Osteoblast (primary cell): ENCODE measurements around the gene GNAI3. TPM values are rescaled to one million over a fixed set of nuclear protein-coding genes. Genes with fewer than 3 reads are reported as not detected.

Experiments
- DNase-seq: peaks from one replicate; pipeline ENCODE4 v3.0.0; 2011; ENCODE audit warnings: low spot score, mixed read lengths; ENCODE audit not compliant: insufficient read length; ENCODE audit errors: missing footprints
- H2AFZ ChIP-seq: 2 replicates; pipeline ENCODE4 v1.6.0; 2011; ENCODE audit warnings: mild to moderate bottlenecking, low read length
- H3K27ac ChIP-seq: 2 replicates; pipeline ENCODE4 v1.5.1; 2011; ENCODE audit warnings: mild to moderate bottlenecking, low read depth, low read length, moderate library complexity
- H3K27me3 ChIP-seq: 2 replicates; pipeline ENCODE4 v1.6.0; 2012; ENCODE audit warnings: mild to moderate bottlenecking, control low read depth, inconsistent platforms, low read length, moderate library complexity; ENCODE audit not compliant: insufficient read depth
- H3K36me3 ChIP-seq: 2 replicates; pipeline ENCODE4 v1.5.1; 2011; ENCODE audit warnings: mild to moderate bottlenecking, low read length, control low read depth, moderate library complexity; ENCODE audit not compliant: insufficient read depth
- H3K4me1 ChIP-seq: 2 replicates; pipeline ENCODE4 v1.5.1; 2011; ENCODE audit warnings: mild to moderate bottlenecking, low read length, control low read depth, moderate library complexity; ENCODE audit not compliant: insufficient read depth
- H3K4me2 ChIP-seq: 2 replicates; pipeline ENCODE4 v1.6.0; 2011; ENCODE audit warnings: mild to moderate bottlenecking, low read length; ENCODE audit not compliant: insufficient read depth
- H3K4me3 ChIP-seq: fragments of 200-600 bp; sonication (generic); 3 replicates; pipeline ENCODE4 v1.5.1; 2012; ENCODE audit warnings: mild to moderate bottlenecking, low read length, inconsistent platforms; ENCODE audit not compliant: insufficient read depth
- H3K79me2 ChIP-seq: 2 replicates; pipeline ENCODE4 v1.6.0; 2012; ENCODE audit warnings: mild to moderate bottlenecking, low read length, control low read depth, inconsistent platforms; ENCODE audit not compliant: insufficient read depth
- H3K9me3 ChIP-seq: 2 replicates; pipeline ENCODE4 v1.5.1; 2011; ENCODE audit warnings: low read depth, low read length, control low read depth
- H4K20me1 ChIP-seq: 2 replicates; pipeline ENCODE4 v1.6.0; 2012; ENCODE audit warnings: mild to moderate bottlenecking, low read length, control low read depth; ENCODE audit not compliant: insufficient read depth
- total RNA-seq: library from RNA; depleted of rRNA; stranded (reverse); fragments of >200 nt; gene quantifications from 2 replicates; pipeline ENCODE4 v1.2.3, GENCODE V29; 2012
- TF ChIP-seq, protein P1 (sequence below): IDR thresholded peaks from 2 replicates; pipeline ENCODE4 v1.5.1; 2011; ENCODE audit warnings: mild to moderate bottlenecking, low read depth, low read length, moderate library complexity; ENCODE audit errors: extremely low read depth

Gene GNAI3
- total RNA-seq, 1 donor, result 14.1 TPM

- Histone ChIP-seq H3K79me2 (peaks cover 4% of the 10 kb centered on the region), H3K36me3 (peaks cover 62% of the 10 kb centered on the region), H4K20me1 (peaks cover 21% of the 10 kb centered on the region), H3K4me3 (no peak overlapping the region), H2AFZ (no peak overlapping the region), H3K9me3 (no peaks in the 10 kb centered on the region), H3K27me3 (no peaks in the 10 kb centered on the region), H3K4me1 (peaks cover 3% of the 10 kb centered on the region), H3K27ac (no peak overlapping the region), H3K4me2 (no peak overlapping the region)
- TF ChIP-seq, protein P1, sequence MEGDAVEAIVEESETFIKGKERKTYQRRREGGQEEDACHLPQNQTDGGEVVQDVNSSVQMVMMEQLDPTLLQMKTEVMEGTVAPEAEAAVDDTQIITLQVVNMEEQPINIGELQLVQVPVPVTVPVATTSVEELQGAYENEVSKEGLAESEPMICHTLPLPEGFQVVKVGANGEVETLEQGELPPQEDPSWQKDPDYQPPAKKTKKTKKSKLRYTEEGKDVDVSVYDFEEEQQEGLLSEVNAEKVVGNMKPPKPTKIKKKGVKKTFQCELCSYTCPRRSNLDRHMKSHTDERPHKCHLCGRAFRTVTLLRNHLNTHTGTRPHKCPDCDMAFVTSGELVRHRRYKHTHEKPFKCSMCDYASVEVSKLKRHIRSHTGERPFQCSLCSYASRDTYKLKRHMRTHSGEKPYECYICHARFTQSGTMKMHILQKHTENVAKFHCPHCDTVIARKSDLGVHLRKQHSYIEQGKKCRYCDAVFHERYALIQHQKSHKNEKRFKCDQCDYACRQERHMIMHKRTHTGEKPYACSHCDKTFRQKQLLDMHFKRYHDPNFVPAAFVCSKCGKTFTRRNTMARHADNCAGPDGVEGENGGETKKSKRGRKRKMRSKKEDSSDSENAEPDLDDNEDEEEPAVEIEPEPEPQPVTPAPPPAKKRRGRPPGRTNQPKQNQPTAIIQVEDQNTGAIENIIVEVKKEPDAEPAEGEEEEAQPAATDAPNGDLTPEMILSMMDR, result no peak
- no peak for DNase-seq
Measured at GRCh38 chr1:109630898-109631512, 82.6 kb downstream of the GNAI3 start.

DNA sequence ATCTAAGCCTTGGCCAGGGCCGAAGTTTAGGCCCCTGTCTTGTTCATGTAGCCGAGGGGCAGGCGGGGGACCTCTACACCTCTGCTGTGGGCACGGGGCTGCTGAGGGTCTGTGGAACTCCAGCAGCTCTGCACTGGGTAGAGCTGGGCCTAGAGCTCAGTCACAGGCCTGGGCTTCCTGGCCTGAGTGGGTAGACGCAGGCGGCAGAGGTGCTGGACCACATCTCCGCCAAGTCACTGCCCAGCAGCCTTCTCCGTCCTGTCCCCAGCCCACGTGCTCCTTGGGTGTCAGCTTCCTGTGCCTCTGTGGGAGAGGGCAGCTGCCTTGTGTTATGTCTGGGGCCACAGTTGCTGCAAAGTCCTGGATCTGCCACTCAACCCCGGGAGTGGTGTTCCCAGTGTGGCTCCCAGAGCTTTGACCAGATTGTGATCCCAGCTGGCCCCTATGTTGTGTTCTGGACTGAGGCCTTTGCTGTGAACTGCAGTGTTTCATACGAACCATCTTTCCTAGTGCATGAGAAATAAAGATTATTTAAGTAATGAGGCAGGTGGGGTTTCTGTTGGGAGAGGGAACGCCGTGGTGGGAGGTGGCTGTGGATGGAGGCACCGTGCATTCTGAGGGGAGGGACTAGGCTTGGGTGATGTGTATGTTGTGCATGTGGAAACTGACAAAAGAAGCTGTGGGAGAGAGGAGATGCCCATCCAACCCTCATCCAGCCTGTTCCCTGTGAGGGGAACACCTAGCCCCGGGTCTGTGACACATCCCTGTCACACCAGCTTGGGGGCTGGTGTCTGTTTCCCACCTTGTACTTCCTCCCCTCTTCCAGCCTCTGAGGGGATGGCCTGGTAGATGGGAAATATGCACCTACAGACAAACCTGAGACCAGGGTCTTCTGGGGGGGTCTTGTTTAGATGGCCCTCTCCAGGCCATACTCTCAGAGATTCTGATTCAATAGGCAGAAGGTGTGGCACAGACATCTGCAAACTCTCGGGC is 83.4 kb downstream of the GNAI3 start:
- Histone ChIP-seq H2AFZ (no peak overlapping the region), H3K36me3 (peaks cover 57% of the 10 kb centered on the region), H3K79me2 (peaks cover 3% of the 10 kb centered on the region), H3K9me3 (no peaks in the 10 kb centered on the region), H4K20me1 (peaks cover 19% of the 10 kb centered on the region), H3K27ac (no peak overlapping the region), H3K4me3 (no peak overlapping the region), H3K4me1 (peaks cover 11% of the 10 kb centered on the region), H3K27me3 (no peaks in the 10 kb centered on the region), H3K4me2 (no peak overlapping the region)
- TF ChIP-seq, protein P1, result no peak
- DNase-seq, result no peak

DNA sequence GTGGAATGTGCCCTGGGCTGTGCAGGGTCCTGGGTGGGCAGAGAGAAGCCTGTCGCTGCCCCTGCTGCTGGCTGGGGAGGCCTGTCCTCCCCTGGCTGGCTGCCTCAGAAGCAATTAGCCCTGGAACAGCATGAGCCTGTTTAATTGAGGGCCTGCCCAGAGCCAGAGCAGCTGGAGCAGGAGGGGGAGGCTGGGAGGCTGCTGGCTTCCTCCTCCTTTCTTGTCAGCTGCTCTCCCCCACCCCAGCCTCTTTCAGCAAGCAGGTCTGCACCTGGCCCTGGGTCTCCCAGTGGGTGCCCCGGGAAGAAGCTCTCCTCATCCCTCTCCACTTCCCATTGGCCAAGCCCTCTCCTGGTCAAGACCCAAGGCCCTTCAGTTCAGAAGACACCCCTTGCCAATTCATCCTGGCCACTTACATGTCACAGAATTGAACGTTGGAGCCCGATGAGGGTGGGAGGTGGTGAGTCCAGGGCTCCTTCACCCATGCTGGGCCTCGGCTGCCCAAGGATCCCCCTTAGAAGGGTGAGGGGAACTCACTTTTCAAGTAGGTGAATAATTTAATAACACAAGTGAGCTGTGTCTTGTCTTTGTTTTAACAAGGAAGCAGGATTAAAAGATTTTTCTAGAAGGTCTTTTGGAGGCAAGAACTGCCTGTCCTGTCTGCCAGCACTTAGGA is 84.4 kb downstream of the GNAI3 start:
- no peak overlapping the region for H3K27ac ChIP-seq
- peaks cover 47% of the 10 kb centered on the region for H3K36me3 ChIP-seq
- H3K4me2 ChIP-seq, result no peak overlapping the region
- peaks cover 12% of the 10 kb centered on the region for H3K4me1 ChIP-seq
- TF ChIP-seq, protein P1, result no peak
- peaks cover 19% of the 10 kb centered on the region for H4K20me1 ChIP-seq
- H3K79me2 ChIP-seq, result peaks cover 3% of the 10 kb centered on the region
- H2AFZ ChIP-seq, result no peak overlapping the region
- no peaks in the 10 kb centered on the region for H3K27me3 ChIP-seq
- no peaks in the 10 kb centered on the region for H3K9me3 ChIP-seq
- no peak for DNase-seq
- H3K4me3 ChIP-seq, result no peak overlapping the region
